Keratinocyte (primary cell): ENCODE measurements around the gene FNDC3A. TPM values are rescaled to one million over a fixed set of nuclear protein-coding genes. Genes with fewer than 3 reads are reported as not detected.

Source experiments
- DNase-seq: peaks from one replicate; pipeline ENCODE4 v3.0.0-alpha.2; 2011; ENCODE audit warnings: low read depth, missing footprints, low spot score
- FAIRE-seq: peaks from 2 replicates; lab custom pipeline; 2011; peaks lifted over from hg19 to GRCh38; lab: Jason Lieb, UNC
- H2AFZ ChIP-seq: 2 replicates; pipeline ENCODE4 v1.6.0; 2012; ENCODE audit warnings: low read length, control low read depth, inconsistent platforms; ENCODE audit not compliant: control insufficient read depth
- H3K27ac ChIP-seq: 2 replicates; pipeline ENCODE4 v1.5.1; 2011; ENCODE audit warnings: low read length; ENCODE audit not compliant: control insufficient read depth, insufficient read depth
- H3K27me3 ChIP-seq: 3 replicates; pipeline ENCODE4 v1.6.0; 2011; ENCODE audit warnings: low read length; ENCODE audit not compliant: control insufficient read depth, insufficient read depth; ENCODE audit errors: extremely low read depth
- H3K36me3 ChIP-seq, 2 experiments: 2 replicates in 1 of 2; 3 replicates in 1 of 2; pipeline ENCODE4 v1.5.1; 2011; ENCODE audit warnings: low read length in 2 of 2, mild to moderate bottlenecking in 1 of 2; ENCODE audit not compliant: control insufficient read depth in 2 of 2, insufficient read depth in 2 of 2; ENCODE audit errors: extremely low read depth in 1 of 2
- H3K4me1 ChIP-seq: 3 replicates; pipeline ENCODE4 v1.5.1; 2011; ENCODE audit warnings: low read length; ENCODE audit not compliant: control insufficient read depth, insufficient read depth; ENCODE audit errors: extremely low read depth
- H3K4me2 ChIP-seq: 3 replicates; pipeline ENCODE4 v1.6.0; 2011; ENCODE audit warnings: low read depth, low read length; ENCODE audit not compliant: control insufficient read depth, insufficient read depth; ENCODE audit errors: extremely low read depth
- H3K4me3 ChIP-seq, 3 experiments: fragments of 200-600 bp in 1 of 3; sonication (generic) in 1 of 3; 2 replicates in 2 of 3; 3 replicates in 1 of 3; pipeline ENCODE4 v1.5.1; 2011 to 2016; ENCODE audit warnings: low read length in 3 of 3, mild to moderate bottlenecking in 3 of 3, control low read depth in 2 of 3, inconsistent platforms in 1 of 3, low read depth in 1 of 3, mixed read lengths in 1 of 3, mixed run types in 1 of 3, moderate library complexity in 1 of 3; ENCODE audit not compliant: control insufficient read depth in 2 of 3, insufficient read depth in 2 of 3; ENCODE audit errors: extremely low read depth in 1 of 3
- H3K79me2 ChIP-seq: 2 replicates; pipeline ENCODE4 v1.6.0; 2012; ENCODE audit warnings: low read length; ENCODE audit not compliant: control insufficient read depth, insufficient read depth
- H3K9ac ChIP-seq: 3 replicates; pipeline ENCODE4 v1.6.0; 2011; ENCODE audit warnings: low read length; ENCODE audit not compliant: control insufficient read depth, insufficient read depth; ENCODE audit errors: extremely low read depth
- H3K9me1 ChIP-seq: 3 replicates; pipeline ENCODE4 v1.6.0; 2011; ENCODE audit warnings: low read length; ENCODE audit not compliant: control insufficient read depth, insufficient read depth; ENCODE audit errors: extremely low read depth
- H3K9me3 ChIP-seq: 2 replicates; pipeline ENCODE4 v1.5.1; 2012; ENCODE audit warnings: low read depth, low read length; ENCODE audit not compliant: control insufficient read depth
- H4K20me1 ChIP-seq: 3 replicates; pipeline ENCODE4 v1.6.0; 2011; ENCODE audit warnings: low read length; ENCODE audit not compliant: control insufficient read depth, insufficient read depth; ENCODE audit errors: extremely low read depth
- CTCF ChIP-seq, 3 experiments: IDR thresholded peaks in 1 of 3; conservative IDR thresholded peaks in 1 of 3; optimal IDR thresholded peaks in 1 of 3; 2 replicates in 2 of 3; 3 replicates in 1 of 3; pipeline versions ENCODE3 to v1.5.1; 2011; ENCODE audit warnings: low read length in 3 of 3, mild to moderate bottlenecking in 3 of 3, moderate library complexity in 2 of 3, control low read depth in 1 of 3, inconsistent platforms in 1 of 3; ENCODE audit not compliant: insufficient read depth in 2 of 3; ENCODE audit errors: extremely low read depth in 1 of 3
- EZH2 ChIP-seq: IDR thresholded peaks from one replicate; pipeline ENCODE4 v1.6.1; 2012; ENCODE audit warnings: inconsistent platforms, mild to moderate bottlenecking, low read length, moderate library complexity
- dilution Hi-C: fragments of 300-500 bp; cut with MboI; formaldehyde crosslinking; loops from one replicate; pipeline ENCODE4 v1.7.0; 2020; ENCODE audit warnings: low sequenced_read_pairs; ENCODE audit not compliant: extremely low pct_ligation_motif_present
- polyA plus RNA-seq, 5 experiments: library from polyadenylated mRNA; depleted of rRNA in 3 of 5; stranded (reverse) in 3 of 5; stranded (forward) in 1 of 5; unstranded in 1 of 5; fragments of >200 nt; gene quantifications; 1 replicate in 1 of 5; 2 replicates in 3 of 5; 3 replicates in 1 of 5; pipeline versions ENCODE4 v1.2.1 to v1.2.3, GENCODE V29; 2011 to 2012; ENCODE audit warnings: missing spikeins in 2 of 5, low read depth in 1 of 5, low replicate concordance in 1 of 5

Gene FNDC3A
- polyA plus RNA-seq, 1 donor (not counting 4 experiments of a cell fraction or from before 2014, with no cell fraction given) = 28.4 TPM

DNA sequence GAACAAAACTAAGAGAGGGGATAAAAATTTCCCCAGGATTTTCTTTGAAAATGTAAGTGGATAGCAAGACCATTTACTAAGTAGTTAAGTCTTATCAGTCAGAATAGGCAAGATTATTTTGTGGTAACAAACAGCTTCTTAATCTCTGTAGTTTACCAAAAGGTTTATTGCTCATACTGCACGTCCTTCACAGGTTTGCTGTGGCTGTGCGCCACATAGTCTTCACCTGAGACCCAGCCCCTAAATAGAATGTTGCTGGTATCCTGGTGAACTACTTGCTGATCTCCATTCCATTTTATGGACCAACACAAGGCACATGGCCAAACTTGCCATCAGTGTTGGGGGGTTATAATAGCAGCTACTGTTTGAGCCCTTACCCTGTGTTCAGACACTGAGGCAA is 44.6 kb downstream of the FNDC3A start:
- no peaks in the 10 kb centered on the region for H4K20me1 ChIP-seq
- no peak overlapping the region for H3K27ac ChIP-seq
- DNase-seq (no peak), FAIRE-seq (no peak)
- no peaks in the 10 kb centered on the region for H3K27me3 ChIP-seq
- no peaks in the 10 kb centered on the region for H3K9me1 ChIP-seq
- H2AFZ ChIP-seq = no peak overlapping the region
- H3K79me2 ChIP-seq = no peaks in the 10 kb centered on the region
- H3K4me3 ChIP-seq = no peak overlapping the region
- H3K9ac ChIP-seq = no peak overlapping the region
- peaks cover 31% of the 10 kb centered on the region for H3K4me1 ChIP-seq
- peaks cover 5% of the 10 kb centered on the region for H3K9me3 ChIP-seq
- dilution Hi-C loops = no loop called here
- no peak for TF ChIP-seq CTCF (optimal IDR thresholded peaks at IDR 0.05 in 1 of 3, IDR thresholded peaks at IDR 0.05 in 1 of 3, conservative IDR thresholded peaks at IDR 0.05 in 1 of 3; ENCODE audit: extremely low read depth in 1 of 3, insufficient read depth in 2 of 3, low read length in 3 of 3)
- no peak for TF ChIP-seq EZH2
- no peaks in the 10 kb centered on the region for H3K36me3 ChIP-seq
- no peak overlapping the region for H3K4me2 ChIP-seq

DNA sequence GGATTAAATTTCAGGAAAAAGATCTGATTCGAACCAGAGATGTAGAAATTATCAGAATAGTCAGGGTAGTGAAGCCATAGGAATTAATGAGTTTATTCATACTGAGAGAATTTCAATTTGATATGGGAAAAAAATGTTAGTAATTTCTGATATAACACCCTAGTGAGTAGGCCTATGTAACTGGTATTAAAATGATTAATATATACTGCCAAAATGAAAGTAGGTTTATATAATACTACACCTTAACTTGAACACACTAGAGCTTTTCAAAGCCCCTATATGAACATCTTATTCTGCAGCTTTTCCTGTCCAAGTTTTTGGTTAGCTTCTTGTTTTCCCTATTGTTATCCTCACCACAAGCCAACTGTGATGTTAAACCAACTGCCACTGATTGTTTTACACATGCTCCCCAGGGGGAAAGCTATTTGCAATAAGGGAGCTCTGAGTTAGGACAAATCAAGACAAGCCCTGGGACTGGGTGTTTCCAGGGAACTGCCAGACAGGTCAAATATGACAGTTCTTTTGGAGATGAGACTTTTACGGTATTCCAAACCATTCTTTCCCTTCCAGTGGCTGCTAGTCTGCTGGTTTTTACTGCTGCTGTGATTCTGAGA is 45.3 kb downstream of the FNDC3A start:
- H3K9ac ChIP-seq = peak overlapping the region; percentile 3
- H3K9me1 ChIP-seq = no peaks in the 10 kb centered on the region
- peak; percentile 92 for FAIRE-seq
- H3K27me3 ChIP-seq = no peaks in the 10 kb centered on the region
- peak overlapping the region; percentile 51 for H3K27ac ChIP-seq
- no peaks in the 10 kb centered on the region for H4K20me1 ChIP-seq
- peaks cover 32% of the 10 kb centered on the region for H3K4me1 ChIP-seq
- peak overlapping the region in 2 of 3 experiments; percentile 9 to 33 for H3K4me3 ChIP-seq
- H3K9me3 ChIP-seq = peaks cover 5% of the 10 kb centered on the region
- TF ChIP-seq CTCF (optimal IDR thresholded peaks at IDR 0.05 in 1 of 3, IDR thresholded peaks at IDR 0.05 in 1 of 3, conservative IDR thresholded peaks at IDR 0.05 in 1 of 3; ENCODE audit: extremely low read depth in 1 of 3, insufficient read depth in 2 of 3, low read length in 3 of 3) (no peak), EZH2 (no peak)
- dilution Hi-C loops = no loop called here
- DNase-seq = no peak
- H3K36me3 ChIP-seq = no peaks in the 10 kb centered on the region
- no peaks in the 10 kb centered on the region for H3K79me2 ChIP-seq
- peak overlapping the region; percentile 38 for H2AFZ ChIP-seq
- peak overlapping the region; percentile 68 for H3K4me2 ChIP-seq
